ENCODE results near the gene WWC1.

DNA sequence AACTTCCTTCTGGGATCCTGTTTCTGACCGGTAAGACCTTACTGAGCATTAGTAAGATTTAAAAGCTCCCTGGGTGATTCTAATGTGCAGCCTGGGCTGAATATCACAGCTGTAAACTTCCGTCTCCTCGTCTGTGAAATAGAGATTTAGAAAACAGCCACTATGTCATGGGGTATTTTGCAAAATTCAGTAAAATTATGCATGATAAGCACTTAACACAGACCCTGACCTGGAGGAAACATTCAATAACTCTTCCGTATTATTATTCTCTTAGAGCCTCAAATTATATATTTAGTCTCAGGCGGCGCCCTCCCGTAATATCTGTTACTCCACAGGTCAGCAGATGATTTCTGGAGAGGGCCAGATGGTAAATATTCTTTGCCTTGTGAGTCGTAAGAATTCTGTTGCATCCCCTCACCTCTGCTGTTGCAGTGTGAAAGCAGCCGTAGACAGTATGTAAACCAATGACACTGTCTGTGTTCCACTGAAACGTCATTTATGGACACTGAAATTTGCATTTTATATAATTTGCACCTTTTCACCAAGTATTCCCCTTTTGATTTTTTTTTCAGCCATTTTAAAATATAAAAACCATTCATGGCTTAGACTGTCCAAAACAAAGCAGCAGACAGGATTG is 155.7 kb downstream of the WWC1 start:
- no peak for TF ChIP-seq POLR2A (IDR thresholded peaks at IDR 0.05)
- TF ChIP-seq POLR2AphosphoS5 (IDR thresholded peaks at IDR 0.05) = no peak
